ENCODE data around the gene MYL4.
A peak's percentile ranks its signal among the peaks of the same experiment; 100 is the strongest.

Gene MYL4

GRCh38 chr17:47189732-47190237 lies 19.4 kb upstream of the MYL4 start:
- H3K9ac ChIP-seq (ENCODE audit: low read length), result peak overlapping the region; percentile 70
- peak overlapping the region; percentile 57 for H3K27ac ChIP-seq (ENCODE audit: low read depth, low read length, poor library complexity, severe bottlenecking)
- H3K9me2 ChIP-seq (ENCODE audit: low read depth, low read length), result no peaks in the 10 kb centered on the region
- H3K79me2 ChIP-seq (ENCODE audit: insufficient read depth, low read length), result peaks cover 41% of the 10 kb centered on the region
- peaks cover 48% of the 10 kb centered on the region for H3K4me1 ChIP-seq (ENCODE audit: insufficient read depth, low read length, severe bottlenecking)
- H3K4me3 ChIP-seq (ENCODE audit: low read depth, low read length, poor library complexity, severe bottlenecking), result peak overlapping the region; percentile 94
- no peaks in the 10 kb centered on the region for H3K27me3 ChIP-seq (ENCODE audit: insufficient read depth, low read length)
- H3K4me2 ChIP-seq (ENCODE audit: low read length), result peak overlapping the region; percentile 77
- TF ChIP-seq EZH2 (IDR thresholded peaks at IDR 0.05; ENCODE audit: borderline replicate concordance, low read length) (no peak), CTCF (IDR thresholded peaks at IDR 0.05; ENCODE audit: low read length) (no peak)
- 0 out of 2 replicates have a peak, but pooled peaks cover 4% of the 10 kb centered on the region for H3F3A ChIP-seq (ENCODE audit: insufficient read depth, low read length)
- H3K9me3 ChIP-seq (ENCODE audit: low read length), result peaks cover 9% of the 10 kb centered on the region; the same call in 1 of the 2 replicates
- H4K20me1 ChIP-seq (ENCODE audit: insufficient read depth, low read length), result no peaks in the 10 kb centered on the region
- H2AFZ ChIP-seq (ENCODE audit: low read length), result peak overlapping the region; percentile 84; the same call in 1 of the 2 replicates
- H3K36me3 ChIP-seq (ENCODE audit: insufficient read depth, low read length), result peaks cover 25% of the 10 kb centered on the region

GRCh38 chr17:47190243-47190642 lies 18.9 kb upstream of the MYL4 start:
- H3K4me1 ChIP-seq (ENCODE audit: insufficient read depth, low read length, severe bottlenecking), result peaks cover 47% of the 10 kb centered on the region
- H3K27ac ChIP-seq (ENCODE audit: low read depth, low read length, poor library complexity, severe bottlenecking), result peak overlapping the region; percentile 27
- 0 out of 2 replicates have a peak, but pooled peaks cover 4% of the 10 kb centered on the region for H3F3A ChIP-seq (ENCODE audit: insufficient read depth, low read length)
- H3K36me3 ChIP-seq (ENCODE audit: insufficient read depth, low read length), result peaks cover 25% of the 10 kb centered on the region
- no peak overlapping the region; the same call in 1 of the 2 replicates for H3K9ac ChIP-seq (ENCODE audit: low read length)
- peaks cover 36% of the 10 kb centered on the region for H3K79me2 ChIP-seq (ENCODE audit: insufficient read depth, low read length)
- no peaks in the 10 kb centered on the region for H4K20me1 ChIP-seq (ENCODE audit: insufficient read depth, low read length)
- H3K27me3 ChIP-seq (ENCODE audit: insufficient read depth, low read length), result no peaks in the 10 kb centered on the region
- H3K4me2 ChIP-seq (ENCODE audit: low read length), result no peak overlapping the region
- H3K9me3 ChIP-seq (ENCODE audit: low read length), result peaks cover 9% of the 10 kb centered on the region; the same call in 1 of the 2 replicates
- no peaks in the 10 kb centered on the region for H3K9me2 ChIP-seq (ENCODE audit: low read depth, low read length)
- TF ChIP-seq CTCF (IDR thresholded peaks at IDR 0.05; ENCODE audit: low read length), result no peak
- H2AFZ ChIP-seq (ENCODE audit: low read length), result no peak overlapping the region
- H3K4me3 ChIP-seq (ENCODE audit: low read depth, low read length, poor library complexity, severe bottlenecking), result no peak overlapping the region

GRCh38 chr17:47190770-47191169 lies 18.4 kb upstream of the MYL4 start:
- Histone ChIP-seq H4K20me1 (ENCODE audit: insufficient read depth, low read length) (no peaks in the 10 kb centered on the region), H3K4me2 (ENCODE audit: low read length) (no peak overlapping the region), H3F3A (ENCODE audit: insufficient read depth, low read length) (0 out of 2 replicates have a peak, but pooled peaks cover 4% of the 10 kb centered on the region), H3K9ac (ENCODE audit: low read length) (no peak overlapping the region; the same call in 1 of the 2 replicates), H3K9me2 (ENCODE audit: low read depth, low read length) (no peaks in the 10 kb centered on the region), H3K36me3 (ENCODE audit: insufficient read depth, low read length) (peaks cover 21% of the 10 kb centered on the region), H2AFZ (ENCODE audit: low read length) (no peak overlapping the region), H3K4me1 (ENCODE audit: insufficient read depth, low read length, severe bottlenecking) (peaks cover 42% of the 10 kb centered on the region), H3K79me2 (ENCODE audit: insufficient read depth, low read length) (peaks cover 31% of the 10 kb centered on the region), H3K27ac (ENCODE audit: low read depth, low read length, poor library complexity, severe bottlenecking) (peak overlapping the region; percentile 27), H3K27me3 (ENCODE audit: insufficient read depth, low read length) (no peaks in the 10 kb centered on the region), H3K4me3 (ENCODE audit: low read depth, low read length, poor library complexity, severe bottlenecking) (no peak overlapping the region), H3K9me3 (ENCODE audit: low read length) (peaks cover 12% of the 10 kb centered on the region)
- TF ChIP-seq CTCF (IDR thresholded peaks at IDR 0.05; ENCODE audit: low read length) (no peak), EZH2 (IDR thresholded peaks at IDR 0.05; ENCODE audit: borderline replicate concordance, low read length) (no peak)
